Fibroblast of pulmonary artery (primary cell): ENCODE results near the gene PGA4.
"Not testable (repeated sequence)": the region's sequence is repeated elsewhere in the genome, so short reads cannot be mapped to it uniquely, and the experiment has no call there.

Experiments
- DNase-seq: peaks from one replicate; pipeline ENCODE4 v3.0.0-alpha.2; 2010; ENCODE audit warnings: low read depth
- H3K4me3 ChIP-seq: replicated peaks from 2 replicates; pipeline ENCODE4 v1.5.1; 2011; ENCODE audit warnings: low read depth, mild to moderate bottlenecking, control low read depth, low read length, moderate library complexity
- TF ChIP-seq, protein P1 (sequence below): IDR thresholded peaks from 2 replicates; pipeline ENCODE4 v1.5.1; 2011; ENCODE audit warnings: mild to moderate bottlenecking, control low read depth, low read length, inconsistent platforms; ENCODE audit errors: missing control alignments

PGA4 gene

DNA sequence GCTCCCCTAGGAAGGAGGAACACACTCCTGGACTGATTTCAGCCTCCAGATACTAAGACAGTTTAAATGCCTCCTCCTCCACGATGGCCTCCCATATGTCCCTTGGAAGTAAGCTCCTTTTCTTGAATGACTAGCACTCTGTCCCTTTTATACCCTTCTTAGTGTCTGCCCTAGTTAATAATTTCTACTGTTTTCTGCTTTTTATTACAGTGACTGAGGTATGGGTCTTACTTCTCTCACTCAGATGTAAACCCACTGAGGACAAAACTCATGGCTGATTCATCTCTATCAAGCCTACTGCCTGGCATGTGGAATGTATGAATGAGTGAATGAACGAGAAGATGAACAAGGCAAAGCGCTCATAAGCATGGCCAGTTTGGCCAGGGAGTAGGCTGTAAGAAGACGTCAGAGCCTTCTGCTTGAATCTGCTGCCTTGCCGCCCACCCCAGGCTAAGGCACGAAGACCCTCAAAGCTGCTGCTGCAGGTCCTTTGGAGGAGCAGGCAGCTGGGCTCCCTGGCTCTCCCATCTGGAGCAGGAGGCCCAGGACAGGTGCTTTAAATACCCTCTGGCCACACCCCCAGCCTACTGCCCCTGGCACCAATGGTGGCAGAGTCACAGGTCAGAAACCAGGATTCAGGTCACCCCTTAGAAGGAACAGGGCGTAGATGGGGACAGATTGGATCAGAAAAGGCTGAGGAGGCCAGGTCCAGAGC lies 27.0 kb upstream of the PGA4 start:
- TF ChIP-seq, protein P1, sequence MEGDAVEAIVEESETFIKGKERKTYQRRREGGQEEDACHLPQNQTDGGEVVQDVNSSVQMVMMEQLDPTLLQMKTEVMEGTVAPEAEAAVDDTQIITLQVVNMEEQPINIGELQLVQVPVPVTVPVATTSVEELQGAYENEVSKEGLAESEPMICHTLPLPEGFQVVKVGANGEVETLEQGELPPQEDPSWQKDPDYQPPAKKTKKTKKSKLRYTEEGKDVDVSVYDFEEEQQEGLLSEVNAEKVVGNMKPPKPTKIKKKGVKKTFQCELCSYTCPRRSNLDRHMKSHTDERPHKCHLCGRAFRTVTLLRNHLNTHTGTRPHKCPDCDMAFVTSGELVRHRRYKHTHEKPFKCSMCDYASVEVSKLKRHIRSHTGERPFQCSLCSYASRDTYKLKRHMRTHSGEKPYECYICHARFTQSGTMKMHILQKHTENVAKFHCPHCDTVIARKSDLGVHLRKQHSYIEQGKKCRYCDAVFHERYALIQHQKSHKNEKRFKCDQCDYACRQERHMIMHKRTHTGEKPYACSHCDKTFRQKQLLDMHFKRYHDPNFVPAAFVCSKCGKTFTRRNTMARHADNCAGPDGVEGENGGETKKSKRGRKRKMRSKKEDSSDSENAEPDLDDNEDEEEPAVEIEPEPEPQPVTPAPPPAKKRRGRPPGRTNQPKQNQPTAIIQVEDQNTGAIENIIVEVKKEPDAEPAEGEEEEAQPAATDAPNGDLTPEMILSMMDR: no peak
- no peak for DNase-seq
- H3K4me3 ChIP-seq: no peak overlapping the region

DNA sequence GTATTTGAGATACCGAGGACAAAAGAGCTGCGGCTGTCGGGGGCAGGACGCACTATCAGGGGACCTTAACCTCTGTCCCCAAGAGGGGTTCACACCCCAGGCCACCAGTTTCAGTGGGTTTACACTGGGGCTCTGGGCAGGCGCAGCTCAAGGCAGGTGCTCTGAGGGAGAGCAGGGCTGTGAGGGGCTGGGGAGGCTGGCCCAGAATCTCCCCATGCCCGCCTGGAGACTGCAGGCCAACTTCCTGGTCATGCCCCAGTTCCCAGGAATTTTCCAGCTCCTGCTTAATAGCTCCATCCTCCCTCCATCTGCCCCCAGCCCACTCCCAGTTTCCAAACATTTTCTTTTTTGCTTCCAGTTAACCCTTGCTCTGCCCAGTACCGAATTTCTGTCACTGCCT lies 26.4 kb upstream of the PGA4 start:
- H3K4me3 ChIP-seq: no peak overlapping the region
- DNase-seq: no peak
- TF ChIP-seq, protein P1: no peak

DNA sequence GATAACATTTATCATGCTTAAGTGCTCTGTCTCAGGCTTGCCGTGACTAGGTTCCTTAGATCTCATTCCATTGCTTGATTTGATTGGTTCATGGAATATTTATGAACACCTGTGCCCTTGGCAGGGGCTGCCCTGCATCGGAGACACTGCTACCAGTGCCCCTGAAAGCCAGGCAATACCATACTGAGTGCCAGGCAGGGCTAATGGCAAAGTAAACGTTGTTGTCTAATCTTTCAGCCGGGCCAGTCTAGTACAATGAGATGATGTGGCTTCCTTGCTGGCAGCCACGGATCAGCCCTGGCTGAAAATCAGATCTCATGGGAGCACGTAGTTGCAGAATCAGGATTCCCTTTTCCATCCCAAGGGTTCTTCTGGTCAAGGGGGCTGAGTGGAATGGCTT lies 23.8 kb upstream of the PGA4 start:
- no peak for DNase-seq
- TF ChIP-seq, protein P1: no peak
- no peak overlapping the region for H3K4me3 ChIP-seq

DNA sequence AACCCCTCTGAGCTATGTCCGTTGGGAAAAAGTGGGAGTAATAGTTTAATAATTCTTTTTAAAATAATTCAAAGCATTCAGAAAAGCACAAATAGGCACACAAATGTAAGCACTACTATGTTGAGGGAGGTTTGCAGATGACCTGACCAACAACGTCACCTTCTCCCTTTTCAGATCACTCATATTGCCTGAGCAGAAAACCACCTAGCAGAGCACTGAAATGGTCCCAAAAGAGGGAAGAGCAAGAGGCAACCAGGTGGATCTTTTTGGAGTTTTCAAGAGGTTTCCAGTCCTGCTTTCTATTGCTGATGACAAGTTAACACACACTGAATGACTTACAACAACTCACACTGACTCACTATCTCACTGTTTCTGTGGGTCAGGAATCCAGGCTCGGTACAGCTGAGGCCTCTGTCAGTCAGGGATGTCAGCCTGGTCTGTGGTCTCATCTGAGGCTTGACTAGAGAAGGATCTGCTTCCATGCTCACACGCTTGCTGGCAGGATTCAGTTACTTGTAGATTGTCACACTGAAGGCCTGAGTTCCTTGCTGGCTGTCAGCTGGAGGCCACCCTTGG lies 23.1 kb upstream of the PGA4 start:
- no peak overlapping the region for H3K4me3 ChIP-seq
- TF ChIP-seq, protein P1: no peak
- no peak for DNase-seq

DNA sequence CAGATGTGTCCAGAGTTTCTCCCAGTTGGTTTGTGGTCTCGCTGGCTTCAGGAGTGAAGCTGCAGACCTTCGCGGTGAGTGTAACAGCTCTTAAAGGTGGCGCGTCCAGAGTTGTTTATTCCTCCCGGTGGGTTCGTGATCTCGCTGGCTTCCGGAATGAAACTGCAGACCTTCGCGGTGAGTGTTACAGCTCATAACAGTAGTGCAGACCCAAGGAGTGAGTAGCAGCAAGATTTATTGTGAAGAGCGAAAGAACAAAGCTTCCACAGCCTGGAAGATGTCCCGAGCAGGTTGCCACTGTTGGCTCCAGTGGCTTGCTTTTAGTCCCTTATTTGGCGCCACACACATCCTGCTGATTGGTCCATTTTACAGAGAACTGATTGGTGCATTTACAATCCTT lies 20.7 kb upstream of the PGA4 start:
- no peak for DNase-seq
- no peak overlapping the region for H3K4me3 ChIP-seq
- TF ChIP-seq, protein P1: no peak

DNA sequence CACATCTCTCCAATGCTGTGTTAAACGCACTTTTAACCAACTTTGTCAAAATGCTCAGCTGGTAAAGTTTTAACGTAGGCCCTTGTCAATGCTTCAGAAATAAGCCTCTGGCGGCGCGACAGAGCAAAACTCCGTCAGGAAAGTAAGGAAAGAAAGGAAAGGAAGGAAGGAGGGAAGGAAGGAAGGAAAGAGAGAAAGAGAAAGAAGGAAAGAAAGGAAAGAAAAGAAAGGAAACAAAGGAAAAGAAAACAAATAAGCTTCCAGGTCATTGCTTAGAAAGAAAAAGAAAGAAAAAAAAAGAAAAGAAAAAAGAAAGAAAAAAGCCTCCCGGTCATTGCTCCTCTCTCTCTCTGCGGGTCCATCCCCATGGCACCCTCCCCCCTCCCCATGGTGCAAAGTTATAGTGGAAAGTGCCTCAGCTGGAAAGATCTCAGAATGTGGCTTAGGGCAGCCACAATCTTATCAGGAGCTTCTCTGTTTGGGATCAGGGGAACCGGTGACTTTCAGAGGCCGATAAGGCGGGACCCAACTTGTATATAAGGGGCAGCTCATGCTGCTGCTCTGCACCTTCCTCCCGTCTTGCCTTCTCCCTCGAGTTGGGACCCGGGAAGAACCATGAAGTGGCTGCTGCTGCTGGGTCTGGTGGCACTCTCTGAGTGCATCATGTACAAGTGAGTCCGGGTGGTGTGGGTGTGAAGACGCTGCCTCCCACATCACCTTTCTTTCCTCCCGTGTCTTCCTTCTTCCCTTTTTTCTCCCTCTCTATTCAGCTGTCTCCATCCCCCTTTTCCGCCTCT lies 19.0 kb upstream of the PGA4 start, which contains the start of gene PGA3:
Gene PGA3, plus strand, starts transcription at position 566 of the 797 bp plus-strand sequence. Its CDS starts 50 bp downstream, at position 616.
- H3K4me3 ChIP-seq, DNase-seq: not testable (repeated sequence)

DNA sequence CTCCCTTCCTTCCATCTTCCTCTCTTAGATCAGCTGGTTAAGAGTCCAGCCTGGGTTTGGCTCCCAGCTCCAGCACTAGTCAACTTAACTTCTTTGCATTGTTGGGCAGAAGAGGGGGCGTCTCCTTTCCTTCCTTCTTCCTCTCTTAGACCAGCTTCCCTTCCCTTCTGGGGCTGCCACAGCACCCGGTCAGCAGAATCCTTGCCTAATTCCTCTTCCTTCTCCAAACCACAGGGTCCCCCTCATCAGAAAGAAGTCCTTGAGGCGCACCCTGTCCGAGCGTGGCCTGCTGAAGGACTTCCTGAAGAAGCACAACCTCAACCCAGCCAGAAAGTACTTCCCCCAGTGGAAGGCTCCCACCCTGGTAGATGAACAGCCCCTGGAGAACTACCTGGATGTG lies 18.3 kb upstream of the PGA4 start:
- not testable (repeated sequence) for DNase-seq, H3K4me3 ChIP-seq

DNA sequence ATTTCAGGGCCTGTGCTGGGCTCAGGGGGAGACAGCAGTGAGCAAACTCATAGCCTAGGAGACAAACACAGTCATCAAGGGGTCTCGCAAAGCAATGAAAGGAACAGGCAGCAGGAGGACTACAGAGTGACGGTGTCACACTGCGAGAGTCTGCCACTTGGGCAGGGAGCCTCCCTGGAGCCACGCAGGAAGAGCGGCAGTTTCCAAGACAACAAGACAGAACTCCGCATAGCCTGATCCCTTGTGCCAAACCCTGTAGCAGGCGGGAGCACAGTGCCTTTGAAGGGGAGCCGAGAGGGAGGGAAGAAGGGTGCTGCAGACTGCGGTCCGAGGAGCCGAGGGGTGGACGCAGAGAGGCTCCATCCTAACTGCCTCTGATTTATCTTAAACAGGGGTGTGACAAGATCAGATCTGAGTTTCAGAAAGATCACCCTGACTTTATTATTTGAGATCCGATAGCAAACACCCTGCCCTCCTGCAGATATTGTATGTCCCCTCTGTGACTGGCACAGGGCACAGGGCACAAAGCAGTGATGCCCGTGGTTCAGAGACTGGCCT lies 17.6 kb upstream of the PGA4 start:
- not testable (repeated sequence) for DNase-seq, H3K4me3 ChIP-seq

DNA sequence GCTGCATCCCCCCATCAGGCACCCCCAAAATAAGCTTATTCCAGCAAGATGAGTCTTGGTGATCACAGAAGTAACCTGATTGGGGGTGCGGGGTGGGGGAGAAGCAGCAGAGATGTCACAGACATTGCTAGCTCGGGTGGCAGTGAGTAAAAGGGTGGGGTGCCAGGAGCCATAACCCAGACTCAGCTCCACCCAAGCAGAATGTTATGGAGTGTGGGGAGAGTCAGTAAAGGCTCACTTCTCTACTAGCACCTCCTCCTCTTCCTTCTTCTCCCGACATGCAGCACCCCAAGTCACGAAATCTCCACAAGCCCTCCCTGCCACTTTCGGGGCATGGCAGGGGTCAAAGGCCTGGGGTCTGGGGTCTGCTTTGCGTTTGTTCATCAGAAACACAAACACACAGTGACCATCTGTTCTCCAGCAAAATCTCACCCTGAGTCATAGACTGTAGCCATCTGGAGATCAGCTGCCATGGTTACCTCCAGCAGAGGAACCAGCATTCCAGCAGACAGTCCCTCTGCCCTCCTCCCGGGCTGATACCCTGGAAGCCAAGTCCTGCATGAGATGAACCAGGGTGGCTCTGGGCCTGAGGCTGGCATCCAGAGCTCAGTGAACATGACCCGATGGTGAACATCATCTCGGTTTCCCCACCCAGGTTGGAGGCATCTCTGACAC lies 14.4 kb upstream of the PGA4 start:
- H3K4me3 ChIP-seq: not testable (repeated sequence)

DNA sequence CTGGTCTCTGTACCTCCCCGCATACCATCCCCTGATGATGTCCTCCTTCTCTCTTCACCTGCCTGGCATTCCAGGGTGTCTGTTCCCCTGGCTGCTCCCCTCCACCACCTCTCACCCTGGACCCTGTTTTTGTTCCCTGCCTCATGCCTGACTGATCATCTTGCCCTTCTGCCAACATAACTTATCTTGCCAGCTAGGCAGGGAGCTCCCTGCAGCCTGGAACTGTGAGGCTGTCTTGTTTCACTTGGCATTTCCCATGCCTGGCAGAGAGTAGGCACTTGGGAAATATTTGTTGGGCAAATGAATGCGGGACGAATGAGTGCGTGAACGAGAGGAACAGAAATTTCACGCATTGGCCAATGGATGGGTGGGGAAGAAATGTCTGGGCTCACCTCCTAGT lies 11.5 kb upstream of the PGA4 start:
- DNase-seq, H3K4me3 ChIP-seq: not testable (repeated sequence)

More for the DNA sequence above, 14.4 kb upstream of the PGA4 start:
- not testable (repeated sequence) for DNase-seq

DNA sequence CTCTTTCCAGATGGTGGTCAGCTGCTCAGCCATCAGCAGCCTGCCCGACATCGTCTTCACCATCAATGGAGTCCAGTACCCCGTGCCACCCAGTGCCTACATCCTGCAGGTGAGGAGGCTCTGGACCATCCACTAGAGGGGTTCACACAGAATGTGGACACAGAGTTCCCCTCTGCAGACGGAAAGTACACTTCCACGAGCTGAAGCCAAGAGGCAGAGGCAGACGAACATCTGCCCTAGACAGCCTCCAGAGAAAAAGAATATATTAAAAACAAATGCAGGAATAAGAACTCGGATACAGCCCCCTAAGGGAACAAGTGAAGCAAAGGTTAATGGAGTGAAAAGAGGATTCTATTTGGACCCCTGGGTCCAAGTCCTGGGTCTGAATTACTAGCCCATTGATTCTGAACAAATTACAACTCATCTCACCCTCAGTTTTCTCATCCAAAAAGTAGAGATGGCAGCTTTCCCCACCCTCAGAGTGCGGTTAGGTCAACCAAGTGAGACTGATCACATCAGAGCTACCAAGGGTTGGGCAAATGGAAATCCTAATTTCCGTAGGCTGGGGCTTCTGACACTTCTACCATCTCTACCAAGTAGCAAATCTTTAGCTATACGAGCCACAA lies 10.7 kb upstream of the PGA4 start:
- H3K4me3 ChIP-seq, DNase-seq: not testable (repeated sequence)
